SU-DHL-6 (cell line): Measurements from ENCODE around the gene PRR23E.

ENCODE experiments used
- H2AFZ ChIP-seq: fragments of 200-600 bp; sonication (generic); 2 replicates; pipeline ENCODE4 v1.6.1; 2014; ENCODE audit warnings: low read depth, mild to moderate bottlenecking, moderate library complexity, mixed read lengths, antibody characterized with exemption, low read length; ENCODE audit not compliant: severe bottlenecking
- H3F3A ChIP-seq: fragments of 200-600 bp; shearing (Covaris generic); 2 replicates; pipeline ENCODE4 v1.6.0; 2016; ENCODE audit warnings: antibody characterized with exemption, mild to moderate bottlenecking; ENCODE audit not compliant: insufficient read depth
- H3K27ac ChIP-seq: fragments of 200-600 bp; sonication (generic); 2 replicates; pipeline ENCODE4 v1.5.1; 2016; ENCODE audit warnings: low read depth, mild to moderate bottlenecking, low read length, moderate library complexity, mixed read lengths
- H3K27me3 ChIP-seq: fragments of 200-600 bp; sonication (generic), shearing (Covaris generic); 2 replicates; pipeline ENCODE4 v1.6.0; 2014; ENCODE audit warnings: mild to moderate bottlenecking, low read length
- H3K36me3 ChIP-seq: fragments of 200-600 bp; sonication (generic); 2 replicates; pipeline ENCODE4 v1.6.1; 2014; ENCODE audit warnings: mild to moderate bottlenecking, low read length, mixed read lengths
- H3K4me2 ChIP-seq: fragments of 300-600, 200-600 bp; shearing (Covaris generic), sonication (generic); 2 replicates; pipeline ENCODE4 v1.6.0; 2014; ENCODE audit warnings: low read length, low read depth, mild to moderate bottlenecking; ENCODE audit not compliant: poor library complexity, severe bottlenecking
- H3K4me3 ChIP-seq: fragments of 200-600 bp; sonication (generic); 2 replicates; pipeline ENCODE4 v1.5.1; 2014; ENCODE audit warnings: antibody characterized with exemption, low read length, mild to moderate bottlenecking, mixed read lengths; ENCODE audit not compliant: insufficient read depth, poor library complexity, severe bottlenecking
- H3K79me2 ChIP-seq: fragments of 200-600 bp; sonication (generic); 2 replicates; pipeline ENCODE4 v1.6.1; 2014; ENCODE audit warnings: mild to moderate bottlenecking, low read length, moderate library complexity; ENCODE audit not compliant: insufficient read depth
- H3K9ac ChIP-seq: fragments of 200-600 bp; sonication (generic); 2 replicates; pipeline ENCODE4 v1.7.0; 2014; ENCODE audit warnings: mild to moderate bottlenecking, low read length
- H3K9me2 ChIP-seq: fragments of 200-600 bp; sonication (generic); replicated peaks from 2 replicates; pipeline ENCODE4 v1.6.1; 2014; ENCODE audit warnings: low read length; ENCODE audit not compliant: insufficient read depth
- H3K9me3 ChIP-seq: fragments of 200-600 bp; sonication (generic); 2 replicates; pipeline ENCODE4 v1.6.1; 2014; ENCODE audit warnings: low read length, mixed read lengths; ENCODE audit not compliant: insufficient read depth
- H4K20me1 ChIP-seq: fragments of 200-600 bp; sonication (generic); 2 replicates; pipeline ENCODE4 v1.6.1; 2014; ENCODE audit warnings: low read depth, mild to moderate bottlenecking, antibody characterized with exemption, low read length, moderate library complexity, mixed read lengths
- EZH2phosphoT487 ChIP-seq: fragments of 200-600 bp; sonication (generic), shearing (Covaris generic); conservative IDR thresholded peaks from 2 replicates; pipeline ENCODE4 v1.6.1; 2018; ENCODE audit warnings: mild to moderate bottlenecking, antibody characterized with exemption, low read length, moderate library complexity, mixed read lengths
- TF ChIP-seq, protein P1 (sequence below): fragments of 200-600 bp; sonication (generic); IDR thresholded peaks from one replicate; pipeline ENCODE4 v1.5.1; 2017; ENCODE audit warnings: antibody characterized with exemption, mild to moderate bottlenecking, low read length, moderate library complexity; ENCODE audit not compliant: insufficient read depth, poor library complexity, severe bottlenecking

The PRR23E gene

DNA sequence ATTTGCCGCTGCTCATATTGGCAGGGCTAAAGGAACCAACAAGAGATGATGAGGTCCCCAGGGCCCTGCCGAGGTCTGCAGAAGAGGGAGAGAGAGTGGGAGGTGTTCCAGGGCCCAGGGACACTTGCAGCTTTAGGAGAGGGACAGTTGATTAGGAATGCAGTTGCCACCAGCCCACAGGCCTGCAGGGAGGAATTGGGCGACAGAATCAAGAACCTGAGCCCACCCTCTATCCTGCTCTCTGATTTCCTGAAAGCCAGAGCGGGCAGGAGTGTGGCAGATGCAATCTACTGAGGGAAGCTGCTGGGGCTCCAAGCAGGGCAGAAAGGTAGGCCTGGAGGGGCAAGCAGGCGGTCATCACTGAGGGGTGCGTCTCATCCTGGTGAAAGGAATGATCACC, 12.1 kb upstream of the PRR23E start:
- Histone ChIP-seq H3K79me2 (no peaks in the 10 kb centered on the region), H3K4me3 (no peak overlapping the region), H3K4me2 (no peak overlapping the region), H2AFZ (no peak overlapping the region), H3F3A (no peaks in the 10 kb centered on the region), H3K27ac (no peak overlapping the region), H3K9ac (no peak overlapping the region), H3K9me2 (no peaks in the 10 kb centered on the region), H3K36me3 (no peaks in the 10 kb centered on the region), H3K27me3 (peaks cover 5% of the 10 kb centered on the region; the same call in 1 of the 2 replicates), H3K9me3 (no peaks in the 10 kb centered on the region), H4K20me1 (no peaks in the 10 kb centered on the region)
- TF ChIP-seq EZH2phosphoT487, result no peak
- TF ChIP-seq, protein P1, sequence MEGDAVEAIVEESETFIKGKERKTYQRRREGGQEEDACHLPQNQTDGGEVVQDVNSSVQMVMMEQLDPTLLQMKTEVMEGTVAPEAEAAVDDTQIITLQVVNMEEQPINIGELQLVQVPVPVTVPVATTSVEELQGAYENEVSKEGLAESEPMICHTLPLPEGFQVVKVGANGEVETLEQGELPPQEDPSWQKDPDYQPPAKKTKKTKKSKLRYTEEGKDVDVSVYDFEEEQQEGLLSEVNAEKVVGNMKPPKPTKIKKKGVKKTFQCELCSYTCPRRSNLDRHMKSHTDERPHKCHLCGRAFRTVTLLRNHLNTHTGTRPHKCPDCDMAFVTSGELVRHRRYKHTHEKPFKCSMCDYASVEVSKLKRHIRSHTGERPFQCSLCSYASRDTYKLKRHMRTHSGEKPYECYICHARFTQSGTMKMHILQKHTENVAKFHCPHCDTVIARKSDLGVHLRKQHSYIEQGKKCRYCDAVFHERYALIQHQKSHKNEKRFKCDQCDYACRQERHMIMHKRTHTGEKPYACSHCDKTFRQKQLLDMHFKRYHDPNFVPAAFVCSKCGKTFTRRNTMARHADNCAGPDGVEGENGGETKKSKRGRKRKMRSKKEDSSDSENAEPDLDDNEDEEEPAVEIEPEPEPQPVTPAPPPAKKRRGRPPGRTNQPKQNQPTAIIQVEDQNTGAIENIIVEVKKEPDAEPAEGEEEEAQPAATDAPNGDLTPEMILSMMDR, result no peak

DNA sequence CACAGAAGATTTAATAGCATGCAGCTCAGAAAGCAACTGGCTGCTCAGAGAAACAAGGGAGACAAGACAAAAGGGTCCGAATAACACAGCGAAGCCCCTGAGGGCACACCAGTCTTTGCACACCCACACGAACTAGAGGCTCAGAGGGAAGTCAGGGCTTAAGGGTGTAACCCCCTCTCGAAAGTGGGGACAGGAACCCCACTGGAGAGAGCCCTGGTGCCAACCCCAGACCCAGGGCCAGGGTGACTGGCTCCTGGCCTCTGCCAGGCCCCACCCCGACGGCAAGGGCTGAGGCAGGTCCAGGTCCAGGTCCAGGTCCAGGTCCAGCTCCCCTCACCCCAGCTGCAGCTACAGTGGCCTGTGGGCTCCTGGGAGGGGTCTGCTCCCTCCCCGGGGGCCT, 10.5 kb upstream of the PRR23E start:
- no peaks in the 10 kb centered on the region for H3K9me3 ChIP-seq
- TF ChIP-seq, protein P1, result no peak
- no peak for TF ChIP-seq EZH2phosphoT487
- H3K27me3 ChIP-seq, result peaks cover 5% of the 10 kb centered on the region; the same call in 1 of the 2 replicates
- H4K20me1 ChIP-seq, result no peaks in the 10 kb centered on the region
- H3K36me3 ChIP-seq, result no peaks in the 10 kb centered on the region
- H2AFZ ChIP-seq, result no peak overlapping the region
- H3K4me2 ChIP-seq, result no peak overlapping the region
- H3K27ac ChIP-seq, result no peak overlapping the region
- no peaks in the 10 kb centered on the region for H3K79me2 ChIP-seq
- no peaks in the 10 kb centered on the region for H3F3A ChIP-seq
- H3K4me3 ChIP-seq, result no peak overlapping the region
- no peaks in the 10 kb centered on the region for H3K9me2 ChIP-seq
- H3K9ac ChIP-seq, result no peak overlapping the region

DNA sequence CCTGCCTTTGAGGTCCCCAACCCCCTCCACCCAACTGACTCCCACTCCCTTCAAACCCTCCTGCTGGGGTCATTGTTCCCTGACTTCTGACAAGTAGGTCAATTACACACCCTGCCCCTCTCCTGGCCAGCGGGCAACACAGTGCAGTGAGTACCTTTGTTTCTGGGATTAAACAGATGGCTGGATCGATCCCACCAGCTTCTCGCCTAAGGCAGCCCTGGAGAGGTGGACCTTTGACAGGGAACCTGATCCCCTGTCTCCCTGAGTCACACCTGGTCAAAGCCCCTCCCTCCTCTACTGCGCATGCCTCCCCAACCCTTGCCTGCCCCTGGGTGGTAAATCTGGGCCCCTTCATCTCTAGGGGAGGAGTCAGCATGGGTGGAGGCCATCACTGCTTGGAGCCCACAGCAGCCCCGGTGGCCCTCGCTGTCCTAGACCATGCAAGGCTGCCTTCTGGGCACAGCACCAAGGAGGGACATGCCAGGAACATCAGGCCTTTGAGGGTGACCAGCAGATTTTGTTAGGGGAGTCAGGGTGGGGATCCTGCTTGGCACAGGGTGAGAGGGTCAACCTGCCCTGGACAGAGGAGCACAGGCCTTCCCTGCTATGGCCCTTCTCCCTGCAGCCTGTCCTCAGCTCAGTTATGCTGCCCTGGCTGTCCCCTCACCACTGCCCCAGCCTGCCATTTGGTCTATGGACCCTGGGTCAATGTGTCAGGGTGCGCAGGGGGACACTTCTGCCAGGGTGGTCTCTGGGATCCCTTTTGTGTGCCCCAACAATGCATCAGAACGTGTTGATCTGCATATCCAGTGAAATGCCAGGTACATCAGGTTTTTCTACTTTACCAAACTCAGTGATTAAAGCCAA, 9.8 kb upstream of the PRR23E start:
- Histone ChIP-seq H3K9me2 (no peaks in the 10 kb centered on the region), H3K36me3 (no peaks in the 10 kb centered on the region), H3F3A (no peaks in the 10 kb centered on the region), H2AFZ (no peak overlapping the region), H3K9me3 (no peaks in the 10 kb centered on the region), H3K27ac (no peak overlapping the region), H4K20me1 (no peaks in the 10 kb centered on the region), H3K9ac (no peak overlapping the region), H3K27me3 (peaks cover 5% of the 10 kb centered on the region; the same call in 1 of the 2 replicates), H3K4me2 (no peak overlapping the region), H3K79me2 (no peaks in the 10 kb centered on the region), H3K4me3 (no peak overlapping the region)
- no peak for TF ChIP-seq EZH2phosphoT487
- TF ChIP-seq, protein P1, result no peak
